ENCODE data around the gene CES4A. TPM values are rescaled to one million over a fixed set of nuclear protein-coding genes. Genes with fewer than 3 reads are reported as not detected.
"Not testable (repeated sequence)": the region's sequence is repeated elsewhere in the genome, so short reads cannot be mapped to it uniquely, and the experiment has no call there.

Gene CES4A
- total RNA-seq, 1 donor from 2014 or later: 48.9 TPM

GRCh38 chr16:66955363-66956153 lies 32.8 kb upstream of the CES4A start:
- intact Hi-C loops (cut with micrococcal nuclease): not testable (repeated sequence)

GRCh38 chr16:66956154-66956457 lies 32.3 kb upstream of the CES4A start:
- intact Hi-C loops (cut with micrococcal nuclease): not testable (repeated sequence)

DNA sequence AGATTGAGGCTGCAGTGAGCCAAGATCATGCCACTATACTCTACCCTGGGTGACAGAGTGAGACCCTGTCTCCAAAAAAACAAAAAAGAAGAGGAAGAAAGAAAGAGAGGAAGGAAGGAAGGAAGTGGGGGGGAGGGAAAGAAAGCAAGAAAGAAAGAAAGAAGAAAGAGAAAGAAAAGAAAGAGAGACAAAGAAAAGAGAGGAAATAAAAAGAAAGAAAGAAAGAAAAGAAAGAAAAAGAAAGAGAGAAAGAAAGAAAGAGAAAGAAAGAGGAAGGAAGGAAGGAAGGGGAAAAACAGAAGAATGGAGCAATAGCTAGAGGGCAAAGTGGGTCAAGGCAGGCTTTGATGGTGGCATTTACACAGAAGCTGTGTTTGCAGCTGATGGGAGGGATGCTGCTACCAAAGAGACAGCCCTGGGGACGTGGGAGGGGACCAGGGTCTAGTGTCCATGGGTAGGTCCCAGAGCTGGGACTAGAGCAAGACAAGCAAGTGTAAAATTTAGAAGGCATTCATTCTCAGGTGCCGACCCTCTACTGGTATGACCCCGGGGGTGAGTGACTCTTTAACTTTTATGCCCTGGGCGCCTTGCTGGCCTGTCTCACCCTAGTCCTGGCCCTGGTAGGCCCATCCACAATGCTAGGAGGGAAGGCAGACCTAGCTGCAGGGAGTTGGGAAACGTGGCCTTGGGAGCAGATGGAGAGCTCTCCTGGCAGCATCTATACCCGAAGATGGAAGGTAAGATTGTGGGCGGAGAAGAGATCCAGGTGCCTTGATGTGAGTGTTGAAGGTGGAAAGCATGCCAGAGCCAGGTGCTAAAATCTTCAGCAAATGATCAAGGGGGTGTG lies 29.3 kb upstream of the CES4A start:
- intact Hi-C loops (cut with micrococcal nuclease): no loop called here

GRCh38 chr16:66959704-66960161 lies 28.7 kb upstream of the CES4A start:
- intact Hi-C loops (cut with micrococcal nuclease): loop anchor here (2.0 kb wide), 1 partner anchor 15 kb away; no protein-coding TSS in a partner anchor

GRCh38 chr16:66960270-66960669 lies 28.1 kb upstream of the CES4A start:
- intact Hi-C loops (cut with micrococcal nuclease): loop anchor here (2.0 kb wide), 1 partner anchor 15 kb away; no protein-coding TSS in a partner anchor

- intact Hi-C loops (cut with micrococcal nuclease): loop anchor here (1.0 to 2.0 kb wide), 2 partner anchors 14 kb away; no protein-coding TSS in a partner anchor
These were observed 27.2 kb upstream of the CES4A start, which contains the start of gene CES3 for GRCh38 chr16:66961065-66961744. CES3 (plus strand) TSS chr16:66961266; CDS start chr16:66961308, 42 bp downstream.

DNA sequence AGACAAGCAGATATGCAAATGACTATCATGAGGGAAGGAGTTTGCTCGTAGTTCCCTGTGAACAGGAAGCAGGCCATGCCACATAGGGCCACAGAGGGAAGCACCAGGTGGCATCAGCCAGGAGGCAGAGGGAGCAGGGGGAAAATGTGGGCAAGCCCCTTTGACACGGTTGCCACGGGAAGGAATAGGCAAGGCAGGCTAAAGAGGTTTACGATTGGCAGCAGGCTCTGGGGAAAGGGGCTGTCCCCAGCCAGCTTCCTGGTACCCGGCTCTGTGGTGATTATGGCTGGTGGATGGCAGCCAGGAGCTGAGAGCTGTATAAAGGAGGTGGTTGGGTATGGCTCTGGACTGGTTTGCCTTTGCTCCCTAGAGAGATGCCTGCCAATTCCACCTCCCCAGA lies 26.5 kb upstream of the CES4A start:
- intact Hi-C loops (cut with micrococcal nuclease): loop anchor here (1.0 to 2.0 kb wide), 2 partner anchors 13 to 15 kb away; no protein-coding TSS in a partner anchor

DNA sequence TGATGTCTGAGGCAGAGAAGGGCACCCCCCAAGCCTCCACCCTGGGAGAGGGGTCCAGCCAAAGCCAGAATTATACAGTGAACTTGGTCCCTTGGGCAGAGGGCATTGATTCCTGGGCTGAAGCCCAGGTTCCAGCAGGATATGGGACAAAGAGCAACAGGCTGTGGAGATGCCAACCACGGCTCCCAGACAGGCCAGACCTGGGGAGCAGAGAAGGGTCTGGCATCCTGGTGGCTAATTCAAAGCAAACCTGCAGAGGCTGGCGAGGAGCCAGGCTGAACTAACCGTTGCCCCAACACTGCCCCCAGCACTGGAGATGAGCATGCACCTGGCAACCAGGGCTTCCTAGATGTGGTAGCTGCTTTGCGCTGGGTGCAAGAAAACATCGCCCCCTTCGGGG lies 24.3 kb upstream of the CES4A start:
- intact Hi-C loops (cut with micrococcal nuclease): no loop called here

DNA sequence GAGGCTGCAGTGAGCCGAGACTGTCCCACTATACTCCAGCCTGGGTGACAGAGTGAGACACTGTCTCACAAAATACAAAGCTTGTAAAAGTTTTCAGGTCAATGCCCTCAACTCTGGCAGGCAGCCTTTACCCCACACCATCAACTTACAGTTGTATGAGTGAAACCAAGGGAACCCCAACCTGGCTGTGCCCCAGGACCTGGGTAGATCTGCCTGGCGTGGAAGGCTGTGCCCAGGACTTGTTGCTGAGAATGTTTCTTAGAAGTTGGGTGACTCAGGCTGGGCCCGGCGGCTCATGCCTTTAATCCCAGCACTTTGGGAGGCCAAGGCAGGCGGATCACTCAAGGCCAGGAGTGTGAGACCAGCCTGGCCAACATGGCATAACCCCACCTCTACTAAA lies 19.5 kb upstream of the CES4A start:
- intact Hi-C loops (cut with micrococcal nuclease): no loop called here

GRCh38 chr16:66970775-66971720 lies 17.3 kb upstream of the CES4A start:
- intact Hi-C loops (cut with micrococcal nuclease): no loop called here

GRCh38 chr16:66972983-66973382 lies 15.4 kb upstream of the CES4A start:
- intact Hi-C loops (cut with micrococcal nuclease): no loop called here

GRCh38 chr16:66973716-66974115 lies 14.7 kb upstream of the CES4A start:
- intact Hi-C loops (cut with micrococcal nuclease): loop anchor here (2.0 kb wide), 1 partner anchor 13 kb away; the partner anchor contains the start of gene CES3

DNA sequence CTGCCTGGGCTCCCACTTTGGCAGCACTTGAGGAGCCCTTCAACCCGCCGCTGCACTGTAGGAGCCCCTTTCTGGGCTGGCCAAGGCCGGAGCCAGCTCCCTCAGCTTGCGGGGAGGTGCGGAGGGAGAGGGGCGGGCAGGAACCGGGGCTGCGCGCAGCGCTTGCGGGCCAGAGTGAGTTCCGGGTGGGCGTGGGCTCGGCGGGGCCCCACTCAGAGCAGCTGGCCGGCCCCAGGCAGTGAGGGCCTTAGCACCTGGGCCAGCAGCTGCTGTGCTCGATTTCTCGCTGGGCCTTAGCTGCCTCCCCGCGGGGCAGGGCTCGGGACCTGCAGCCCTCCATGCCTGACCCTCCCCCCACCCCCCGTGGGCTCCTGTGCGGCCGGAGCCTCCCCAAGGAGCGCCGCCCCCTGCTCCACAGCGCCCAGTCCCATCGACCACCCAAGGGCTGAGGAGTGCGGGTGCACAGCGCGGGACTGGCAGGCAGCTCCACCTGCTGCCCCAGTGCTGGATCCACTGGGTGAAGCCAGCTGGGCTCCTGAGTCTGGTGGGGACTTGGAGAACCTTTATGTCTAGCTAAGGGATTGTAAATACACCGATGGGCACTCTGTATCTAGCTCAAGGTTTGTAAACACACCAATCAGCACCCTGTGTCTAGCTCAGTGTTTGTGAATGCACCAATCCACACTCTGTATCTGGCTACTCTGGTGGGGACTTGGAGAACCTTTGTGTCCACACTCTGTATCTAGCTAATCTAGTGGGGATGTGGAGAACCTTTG lies 14.0 kb upstream of the CES4A start:
- intact Hi-C loops (cut with micrococcal nuclease): loop anchor here (2.0 kb wide), 1 partner anchor 14 kb away; the partner anchor contains the start of gene CES3

- intact Hi-C loops (cut with micrococcal nuclease): loop anchor here (2.0 kb wide), 1 partner anchor 14 kb away; the partner anchor contains the start of gene CES3
These were observed 13.5 kb upstream of the CES4A start for GRCh38 chr16:66974932-66975246.

- intact Hi-C loops (cut with micrococcal nuclease): loop anchor here (2.0 kb wide), 1 partner anchor 15 kb away; the partner anchor contains the start of gene CES3
These were observed 13.0 kb upstream of the CES4A start for GRCh38 chr16:66975302-66975893.

- intact Hi-C loops (cut with micrococcal nuclease): loop anchor here (1.0 to 2.0 kb wide), 11 partner anchors 22 to 209 kb away; partner anchors contain the start of genes FBXL8, PHAF1 and TRADD
These were observed 11.6 kb upstream of the CES4A start for GRCh38 chr16:66976746-66977145.

DNA sequence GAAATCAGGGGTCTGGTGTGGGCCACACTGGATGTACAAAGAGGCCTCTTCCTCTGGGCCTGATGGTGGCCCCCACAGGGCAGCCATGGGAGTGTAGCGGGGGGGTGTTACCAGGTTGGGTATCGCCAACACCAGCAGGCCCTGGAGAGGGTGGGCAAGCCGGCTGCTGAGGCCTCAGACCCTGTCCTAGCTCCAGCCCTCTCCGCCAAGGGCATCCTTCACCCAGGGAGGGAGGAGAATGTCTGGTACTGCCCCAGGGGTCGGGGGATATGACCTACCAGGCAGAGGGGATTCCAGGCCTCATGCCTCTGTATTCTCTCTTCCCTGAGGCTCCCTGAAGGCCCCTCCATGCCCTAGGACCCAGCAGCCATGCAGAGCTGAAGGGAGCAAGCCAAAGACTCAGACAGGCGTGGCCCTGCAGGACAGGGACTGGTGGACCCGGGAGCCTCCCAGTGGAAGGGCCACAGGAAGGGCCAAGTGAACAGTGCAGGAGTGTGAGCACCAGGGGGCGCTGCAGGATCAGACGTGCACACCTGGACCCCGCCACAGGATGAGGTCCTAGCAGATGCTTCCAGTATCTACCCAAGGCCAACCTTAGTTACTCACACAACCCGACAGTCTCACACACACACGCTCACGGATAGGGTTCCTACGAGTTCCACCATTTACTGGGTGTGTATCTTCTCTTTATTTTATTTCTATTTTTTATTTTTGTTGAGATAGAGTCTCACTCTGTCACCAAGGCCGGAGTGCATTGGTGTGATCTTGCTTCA lies 10.9 kb upstream of the CES4A start:
- intact Hi-C loops (cut with micrococcal nuclease): loop anchor here (1.0 to 2.0 kb wide), 11 partner anchors 23 to 208 kb away; partner anchors contain the start of genes FBXL8, PHAF1 and TRADD
